Smooth muscle cell (in vitro differentiated cells): Measurements from ENCODE around the gene FUT6. TPM values are rescaled to one million over a fixed set of nuclear protein-coding genes. Genes with fewer than 3 reads are reported as not detected.

ENCODE experiments used
- DNase-seq: peaks from one replicate; lab custom pipeline; 2025; ENCODE audit not compliant: unreplicated experiment; lab: John Stamatoyannopoulos, UW
- H2AFZ ChIP-seq: fragments of 200-600 bp; sonication (generic); 2 replicates; pipeline ENCODE4 v1.6.0; 2016; ENCODE audit warnings: antibody characterized with exemption, low read depth, mild to moderate bottlenecking
- H3F3A ChIP-seq: fragments of 200-600 bp; sonication (generic); 2 replicates; pipeline ENCODE4 v1.6.0; 2017; ENCODE audit warnings: antibody characterized with exemption, low read depth
- H3K27ac ChIP-seq: fragments of 200-600 bp; sonication (generic); 2 replicates; pipeline ENCODE4 v1.5.1; 2016; ENCODE audit warnings: low read depth, mild to moderate bottlenecking
- H3K27me3 ChIP-seq: fragments of 200-600 bp; sonication (generic); 2 replicates; pipeline ENCODE4 v1.6.1; 2016; ENCODE audit warnings: low read depth, mild to moderate bottlenecking
- H3K36me3 ChIP-seq: fragments of 200-600 bp; sonication (generic); 2 replicates; pipeline ENCODE4 v1.5.1; 2016; ENCODE audit warnings: low read depth
- H3K4me1 ChIP-seq: fragments of 200-600 bp; sonication (generic); 2 replicates; pipeline ENCODE4 v1.5.1; 2016; ENCODE audit warnings: low read depth
- H3K4me2 ChIP-seq: fragments of 200-600 bp; sonication (generic); 2 replicates; pipeline ENCODE4 v1.6.0; 2016; ENCODE audit warnings: mild to moderate bottlenecking
- H3K4me3 ChIP-seq: fragments of 200-600 bp; sonication (generic); 2 replicates; pipeline ENCODE4 v1.5.1; 2016; ENCODE audit warnings: mild to moderate bottlenecking
- H3K79me2 ChIP-seq: fragments of 200-600 bp; sonication (generic); 2 replicates; pipeline ENCODE4 v1.6.0; 2016; ENCODE audit warnings: low read depth, mild to moderate bottlenecking
- H3K9ac ChIP-seq: fragments of 200-600 bp; sonication (generic); 2 replicates; pipeline ENCODE4 v1.6.0; 2016; ENCODE audit warnings: low read depth
- H3K9me3 ChIP-seq: fragments of 200-600 bp; sonication (generic); replicated peaks from 2 replicates; pipeline ENCODE4 v1.5.1; 2016; ENCODE audit warnings: low read depth
- H4K20me1 ChIP-seq: fragments of 200-600 bp; sonication (generic); 2 replicates; pipeline ENCODE4 v1.6.0; 2016; ENCODE audit warnings: low read depth
- WGBS: methylation state at CpG from one replicate; pipeline ENCODE4 v1.1.7; 2016; ENCODE audit warnings: low lambda C conversion rate; 5-methylcytosine and 5-hydroxymethylcytosine counted together
- polyA plus RNA-seq: library from polyadenylated mRNA; unstranded; fragments of >200 nt; fragmentation: Nextera tagmentation; extraction: Ambion mirVana; gene quantifications from 2 replicates; pipeline ENCODE4 v1.2.1, GENCODE V29; 2016
- total RNA-seq: library from RNA; depleted of rRNA; stranded (reverse); fragments of >200 nt; gene quantifications from 2 replicates; pipeline ENCODE4 v1.2.3, GENCODE V29; 2014
- TF ChIP-seq, protein P1 (sequence below): fragments of 200-600 bp; sonication (generic); IDR thresholded peaks from 2 replicates; pipeline ENCODE4 v1.5.1; 2017; ENCODE audit warnings: borderline replicate concordance, mild to moderate bottlenecking, antibody characterized with exemption; ENCODE audit not compliant: insufficient read depth, poor library complexity, severe bottlenecking

FUT6 gene
- total and polyA plus RNA-seq, 2 experiments from 2014 or later = not detected

DNA sequence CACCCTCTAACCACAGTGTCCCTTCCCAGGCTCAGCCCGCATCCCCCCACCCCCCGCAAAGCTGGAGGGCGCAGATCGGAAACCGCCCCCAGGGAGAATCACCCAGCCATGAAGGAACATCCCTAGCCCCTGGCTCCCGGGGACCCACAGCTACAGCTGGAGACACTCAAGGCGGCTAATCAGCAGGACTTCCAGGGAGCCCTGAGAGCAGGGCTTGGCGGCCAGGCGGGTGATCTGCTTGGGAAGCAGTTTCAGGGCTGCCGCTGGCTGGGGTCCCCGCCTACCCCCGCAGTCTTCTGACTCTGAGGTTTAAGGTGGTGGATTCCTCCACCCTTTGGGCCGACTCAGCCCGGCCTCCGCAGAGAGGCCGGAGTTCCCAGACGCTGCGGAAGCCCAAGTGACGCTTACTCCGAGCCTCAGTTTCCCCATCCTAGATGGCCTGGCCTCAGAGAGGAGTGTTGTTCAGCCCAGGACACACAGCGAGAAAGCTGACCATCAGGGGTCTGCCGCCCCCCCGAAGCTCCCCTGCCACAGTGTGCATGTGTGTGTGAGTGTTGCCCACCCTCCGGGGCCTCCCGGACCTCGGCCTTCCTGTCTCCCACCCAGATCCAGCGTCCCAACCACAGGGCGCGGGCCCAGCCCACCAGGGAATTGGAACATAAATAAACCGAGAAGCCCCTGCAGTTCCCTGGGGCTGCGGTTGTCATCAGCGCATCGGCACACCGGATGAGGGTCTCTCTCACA lies 9.8 kb downstream of the FUT6 start:
- Histone ChIP-seq H3K27me3 (no peaks in the 10 kb centered on the region), H3K9me3 (no peaks in the 10 kb centered on the region), H3K4me1 (no peaks in the 10 kb centered on the region), H3F3A (no peaks in the 10 kb centered on the region), H3K9ac (peak overlapping the region; percentile 85), H3K4me2 (peak overlapping the region; percentile 84), H3K36me3 (no peaks in the 10 kb centered on the region), H3K4me3 (peak overlapping the region; percentile 53), H2AFZ (no peak overlapping the region), H3K79me2 (no peaks in the 10 kb centered on the region), H3K27ac (peak overlapping the region; percentile 93), H4K20me1 (no peaks in the 10 kb centered on the region)
- 77% methylated on average over 34 of the region's 34 CpGs for WGBS
- DNase-seq = no peak
- TF ChIP-seq, protein P1, sequence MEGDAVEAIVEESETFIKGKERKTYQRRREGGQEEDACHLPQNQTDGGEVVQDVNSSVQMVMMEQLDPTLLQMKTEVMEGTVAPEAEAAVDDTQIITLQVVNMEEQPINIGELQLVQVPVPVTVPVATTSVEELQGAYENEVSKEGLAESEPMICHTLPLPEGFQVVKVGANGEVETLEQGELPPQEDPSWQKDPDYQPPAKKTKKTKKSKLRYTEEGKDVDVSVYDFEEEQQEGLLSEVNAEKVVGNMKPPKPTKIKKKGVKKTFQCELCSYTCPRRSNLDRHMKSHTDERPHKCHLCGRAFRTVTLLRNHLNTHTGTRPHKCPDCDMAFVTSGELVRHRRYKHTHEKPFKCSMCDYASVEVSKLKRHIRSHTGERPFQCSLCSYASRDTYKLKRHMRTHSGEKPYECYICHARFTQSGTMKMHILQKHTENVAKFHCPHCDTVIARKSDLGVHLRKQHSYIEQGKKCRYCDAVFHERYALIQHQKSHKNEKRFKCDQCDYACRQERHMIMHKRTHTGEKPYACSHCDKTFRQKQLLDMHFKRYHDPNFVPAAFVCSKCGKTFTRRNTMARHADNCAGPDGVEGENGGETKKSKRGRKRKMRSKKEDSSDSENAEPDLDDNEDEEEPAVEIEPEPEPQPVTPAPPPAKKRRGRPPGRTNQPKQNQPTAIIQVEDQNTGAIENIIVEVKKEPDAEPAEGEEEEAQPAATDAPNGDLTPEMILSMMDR = no peak

DNA sequence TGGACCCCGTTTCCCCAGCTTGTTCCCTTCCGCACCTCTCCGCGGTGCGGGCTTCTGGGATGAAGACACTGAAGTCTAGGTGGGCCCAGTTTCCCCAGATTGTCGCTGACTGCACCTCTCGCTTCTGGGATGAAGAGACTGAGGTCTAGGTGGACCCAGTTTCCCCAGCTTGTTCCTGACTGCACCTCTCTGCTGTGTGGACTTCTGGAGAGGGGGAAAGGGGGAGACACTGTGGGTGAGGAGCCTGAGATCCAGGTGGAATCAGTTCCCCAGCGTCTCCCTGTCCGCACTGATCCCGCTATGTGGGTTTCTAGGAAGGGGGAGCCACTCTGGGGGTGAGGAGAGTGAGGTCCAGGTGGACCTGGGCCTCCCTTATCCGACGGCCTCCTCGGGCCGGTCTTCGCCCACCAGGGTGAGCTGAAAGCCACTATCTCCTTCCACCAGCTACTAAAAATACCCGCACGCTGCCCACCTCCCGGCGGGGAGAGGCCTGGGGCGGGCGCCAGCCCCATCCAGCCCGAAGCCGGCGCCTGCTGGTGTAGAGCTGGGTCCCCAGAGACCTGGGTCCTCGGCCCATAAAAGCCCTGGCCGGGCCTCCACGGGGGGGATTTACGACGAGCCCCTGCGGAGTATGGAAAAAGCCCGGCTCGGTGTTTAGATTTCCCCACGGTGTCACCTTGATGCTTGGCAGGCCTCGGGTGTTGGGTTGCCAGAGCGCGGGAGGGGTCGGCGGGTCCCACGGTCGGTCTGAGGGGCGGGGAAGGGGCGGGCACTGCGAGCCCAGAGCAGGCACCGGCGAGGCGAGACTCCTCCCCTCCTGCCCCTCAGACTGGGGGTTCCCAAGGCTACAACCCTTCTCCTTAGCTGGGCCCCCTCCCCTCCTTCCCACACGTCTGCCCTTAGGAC lies 10.6 kb downstream of the FUT6 start:
- DNase-seq = peak; percentile 68
- Histone ChIP-seq H3K27ac (peak overlapping the region; percentile 93), H4K20me1 (no peaks in the 10 kb centered on the region), H3K36me3 (no peaks in the 10 kb centered on the region), H3K79me2 (no peaks in the 10 kb centered on the region), H3K4me2 (peak overlapping the region; percentile 84), H2AFZ (no peak overlapping the region), H3K9me3 (no peaks in the 10 kb centered on the region), H3K9ac (peak overlapping the region; percentile 85), H3F3A (no peaks in the 10 kb centered on the region), H3K4me3 (peak overlapping the region; percentile 53), H3K4me1 (no peaks in the 10 kb centered on the region), H3K27me3 (no peaks in the 10 kb centered on the region)
- 4% methylated on average over 34 of the region's 47 CpGs for WGBS
- TF ChIP-seq, protein P1 = no peak

DNA sequence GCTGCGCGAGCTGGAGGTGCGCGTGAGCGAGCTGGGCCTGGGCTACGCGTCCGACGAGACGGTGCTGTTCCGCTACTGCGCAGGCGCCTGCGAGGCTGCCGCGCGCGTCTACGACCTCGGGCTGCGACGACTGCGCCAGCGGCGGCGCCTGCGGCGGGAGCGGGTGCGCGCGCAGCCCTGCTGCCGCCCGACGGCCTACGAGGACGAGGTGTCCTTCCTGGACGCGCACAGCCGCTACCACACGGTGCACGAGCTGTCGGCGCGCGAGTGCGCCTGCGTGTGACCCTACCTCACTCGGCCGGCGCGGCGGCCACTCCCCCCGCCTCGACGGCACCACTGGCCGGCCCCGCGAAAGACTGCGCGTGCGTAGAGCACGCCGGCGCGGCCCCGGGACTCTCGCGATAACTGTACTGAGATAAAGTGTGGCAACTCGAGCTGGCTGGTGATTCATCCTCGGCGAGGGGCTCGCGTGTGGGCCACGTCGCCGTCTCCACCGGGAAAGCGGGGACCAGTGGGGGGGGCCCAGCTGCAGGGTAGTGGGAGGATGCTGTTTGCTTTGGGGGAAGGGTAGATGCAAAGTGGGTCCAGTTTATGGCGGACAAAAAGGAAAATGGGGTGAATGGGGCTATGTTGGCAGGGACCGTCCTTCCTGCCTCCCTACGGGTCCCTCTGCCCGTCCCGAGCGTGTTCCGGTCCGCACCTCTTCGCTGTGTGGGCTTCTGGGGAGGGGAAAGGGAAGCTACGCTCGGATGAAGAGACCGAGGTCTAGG lies 11.4 kb downstream of the FUT6 start:
- peak; percentile 94 for DNase-seq
- H3K79me2 ChIP-seq = no peaks in the 10 kb centered on the region
- H3K4me3 ChIP-seq = peak overlapping the region; percentile 53
- H4K20me1 ChIP-seq = no peaks in the 10 kb centered on the region
- peak overlapping the region; percentile 84 for H3K4me2 ChIP-seq
- no peaks in the 10 kb centered on the region for H3K4me1 ChIP-seq
- TF ChIP-seq, protein P1 = no peak
- H3K27ac ChIP-seq = peak overlapping the region; percentile 93
- no peaks in the 10 kb centered on the region for H3F3A ChIP-seq
- WGBS = 3% methylated on average over 79 of the region's 91 CpGs
- H3K9ac ChIP-seq = peak overlapping the region; percentile 85
- no peaks in the 10 kb centered on the region for H3K9me3 ChIP-seq
- H3K36me3 ChIP-seq = no peaks in the 10 kb centered on the region
- H2AFZ ChIP-seq = no peak overlapping the region
- H3K27me3 ChIP-seq = no peaks in the 10 kb centered on the region
